ENCODE data around the gene SLC25A29. TPM values are rescaled to one million over a fixed set of nuclear protein-coding genes. Genes with fewer than 3 reads are reported as not detected.

Gene SLC25A29
- total and polyA plus RNA-seq, 2 of the 13 experiments (the other 11 are each of a cell fraction or from before 2014, with no cell fraction given): 12.2 to 17.2 TPM

DNA sequence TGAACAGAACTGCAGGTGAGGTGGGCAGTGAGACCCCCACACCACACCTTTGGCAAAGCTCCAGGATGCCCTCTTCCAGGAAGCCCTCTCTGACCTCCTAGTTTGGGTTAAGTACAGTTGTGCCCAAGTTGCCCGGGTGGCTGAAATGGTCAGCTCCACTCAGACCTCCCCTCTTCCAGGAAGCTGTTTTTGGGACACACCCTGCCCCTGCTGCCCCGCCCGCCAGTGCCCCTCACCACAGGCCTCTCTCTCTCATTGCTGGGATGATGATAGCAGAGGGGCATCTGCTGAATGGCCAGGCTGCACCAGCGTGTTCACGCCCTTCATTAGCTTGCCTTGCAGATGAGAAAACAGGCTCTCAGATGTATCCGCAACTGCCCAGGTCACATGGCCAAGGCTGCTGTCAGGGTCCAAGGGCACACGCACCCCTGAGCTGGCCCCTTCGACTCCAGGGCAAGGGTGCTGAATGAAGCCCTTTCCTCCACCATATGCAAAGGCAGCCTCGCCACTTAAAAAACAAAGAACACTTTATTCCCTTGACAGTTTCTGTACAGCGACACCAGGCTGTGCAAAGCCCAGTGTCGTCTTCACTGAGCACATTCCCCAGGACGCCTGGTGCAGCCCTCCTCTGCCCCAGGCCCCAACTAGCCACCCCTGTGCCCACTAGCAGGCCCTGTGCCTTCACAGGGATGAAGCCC lies 15.5 kb downstream of the SLC25A29 start (continued):
- TF ChIP-seq RERE (CRISPR knock-in tag; IDR thresholded peaks at IDR 0.05; ENCODE audit: low read depth) (no peak), ZNF138 (CRISPR knock-in tag; IDR thresholded peaks at IDR 0.05; ENCODE audit: low read depth) (no peak), ZNF143 (CRISPR knock-in tag; IDR thresholded peaks at IDR 0.05) (0 out of 2 replicates have a peak, but pooled peaks have one; percentile 25), FOXP1 (IDR thresholded peaks at IDR 0.05) (no peak), FOXP1 (CRISPR knock-in tag; IDR thresholded peaks at IDR 0.05) (no peak), SP140L (CRISPR knock-in tag; IDR thresholded peaks at IDR 0.05; ENCODE audit: borderline replicate concordance) (no peak), U2AF1 (optimal IDR thresholded peaks at IDR 0.05; ENCODE audit: low read depth, low read length) (no peak), GFI1 (CRISPR knock-in tag; IDR thresholded peaks at IDR 0.05; ENCODE audit: borderline replicate concordance) (peak; percentile 54; the same call in 1 of the 2 replicates), ZNF503 (CRISPR knock-in tag; IDR thresholded peaks at IDR 0.05) (peak; percentile 47; the same call in 1 of the 2 replicates), ZNF441 (CRISPR knock-in tag; IDR thresholded peaks at IDR 0.05; ENCODE audit: borderline replicate concordance) (no peak), ZNF619 (CRISPR knock-in tag; IDR thresholded peaks at IDR 0.05) (no peak)
- TF ChIP-seq, protein P1, sequence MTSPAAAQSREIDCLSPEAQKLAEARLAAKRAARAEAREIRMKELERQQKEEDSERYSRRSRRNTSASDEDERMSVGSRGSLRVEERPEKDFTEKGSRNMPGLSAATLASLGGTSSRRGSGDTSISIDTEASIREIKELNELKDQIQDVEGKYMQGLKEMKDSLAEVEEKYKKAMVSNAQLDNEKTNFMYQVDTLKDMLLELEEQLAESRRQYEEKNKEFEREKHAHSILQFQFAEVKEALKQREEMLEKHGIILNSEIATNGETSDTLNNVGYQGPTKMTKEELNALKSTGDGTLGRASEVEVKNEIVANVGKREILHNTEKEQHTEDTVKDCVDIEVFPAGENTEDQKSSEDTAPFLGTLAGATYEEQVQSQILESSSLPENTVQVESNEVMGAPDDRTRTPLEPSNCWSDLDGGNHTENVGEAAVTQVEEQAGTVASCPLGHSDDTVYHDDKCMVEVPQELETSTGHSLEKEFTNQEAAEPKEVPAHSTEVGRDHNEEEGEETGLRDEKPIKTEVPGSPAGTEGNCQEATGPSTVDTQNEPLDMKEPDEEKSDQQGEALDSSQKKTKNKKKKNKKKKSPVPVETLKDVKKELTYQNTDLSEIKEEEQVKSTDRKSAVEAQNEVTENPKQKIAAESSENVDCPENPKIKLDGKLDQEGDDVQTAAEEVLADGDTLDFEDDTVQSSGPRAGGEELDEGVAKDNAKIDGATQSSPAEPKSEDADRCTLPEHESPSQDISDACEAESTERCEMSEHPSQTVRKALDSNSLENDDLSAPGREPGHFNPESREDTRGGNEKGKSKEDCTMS (CRISPR knock-in tag; conservative IDR thresholded peaks at IDR 0.05): no peak
- TF ChIP-seq, protein P2, sequence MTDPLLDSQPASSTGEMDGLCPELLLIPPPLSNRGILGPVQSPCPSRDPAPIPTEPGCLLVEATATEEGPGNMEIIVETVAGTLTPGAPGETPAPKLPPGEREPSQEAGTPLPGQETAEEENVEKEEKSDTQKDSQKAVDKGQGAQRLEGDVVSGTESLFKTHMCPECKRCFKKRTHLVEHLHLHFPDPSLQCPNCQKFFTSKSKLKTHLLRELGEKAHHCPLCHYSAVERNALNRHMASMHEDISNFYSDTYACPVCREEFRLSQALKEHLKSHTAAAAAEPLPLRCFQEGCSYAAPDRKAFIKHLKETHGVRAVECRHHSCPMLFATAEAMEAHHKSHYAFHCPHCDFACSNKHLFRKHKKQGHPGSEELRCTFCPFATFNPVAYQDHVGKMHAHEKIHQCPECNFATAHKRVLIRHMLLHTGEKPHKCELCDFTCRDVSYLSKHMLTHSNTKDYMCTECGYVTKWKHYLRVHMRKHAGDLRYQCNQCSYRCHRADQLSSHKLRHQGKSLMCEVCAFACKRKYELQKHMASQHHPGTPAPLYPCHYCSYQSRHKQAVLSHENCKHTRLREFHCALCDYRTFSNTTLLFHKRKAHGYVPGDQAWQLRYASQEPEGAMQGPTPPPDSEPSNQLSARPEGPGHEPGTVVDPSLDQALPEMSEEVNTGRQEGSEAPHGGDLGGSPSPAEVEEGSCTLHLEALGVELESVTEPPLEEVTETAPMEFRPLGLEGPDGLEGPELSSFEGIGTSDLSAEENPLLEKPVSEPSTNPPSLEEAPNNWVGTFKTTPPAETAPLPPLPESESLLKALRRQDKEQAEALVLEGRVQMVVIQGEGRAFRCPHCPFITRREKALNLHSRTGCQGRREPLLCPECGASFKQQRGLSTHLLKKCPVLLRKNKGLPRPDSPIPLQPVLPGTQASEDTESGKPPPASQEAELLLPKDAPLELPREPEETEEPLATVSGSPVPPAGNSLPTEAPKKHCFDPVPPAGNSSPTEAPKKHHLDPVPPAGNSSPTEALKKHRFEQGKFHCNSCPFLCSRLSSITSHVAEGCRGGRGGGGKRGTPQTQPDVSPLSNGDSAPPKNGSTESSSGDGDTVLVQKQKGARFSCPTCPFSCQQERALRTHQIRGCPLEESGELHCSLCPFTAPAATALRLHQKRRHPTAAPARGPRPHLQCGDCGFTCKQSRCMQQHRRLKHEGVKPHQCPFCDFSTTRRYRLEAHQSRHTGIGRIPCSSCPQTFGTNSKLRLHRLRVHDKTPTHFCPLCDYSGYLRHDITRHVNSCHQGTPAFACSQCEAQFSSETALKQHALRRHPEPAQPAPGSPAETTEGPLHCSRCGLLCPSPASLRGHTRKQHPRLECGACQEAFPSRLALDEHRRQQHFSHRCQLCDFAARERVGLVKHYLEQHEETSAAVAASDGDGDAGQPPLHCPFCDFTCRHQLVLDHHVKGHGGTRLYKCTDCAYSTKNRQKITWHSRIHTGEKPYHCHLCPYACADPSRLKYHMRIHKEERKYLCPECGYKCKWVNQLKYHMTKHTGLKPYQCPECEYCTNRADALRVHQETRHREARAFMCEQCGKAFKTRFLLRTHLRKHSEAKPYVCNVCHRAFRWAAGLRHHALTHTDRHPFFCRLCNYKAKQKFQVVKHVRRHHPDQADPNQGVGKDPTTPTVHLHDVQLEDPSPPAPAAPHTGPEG (CRISPR knock-in tag; IDR thresholded peaks at IDR 0.05): no peak
